HG03175 (cell line): ENCODE results near the gene SEC23IP.
A peak's percentile ranks its signal among the peaks of the same experiment; 100 is the strongest.
"Not testable (repeated sequence)": the region's sequence is repeated elsewhere in the genome, so short reads cannot be mapped to it uniquely, and the experiment has no call there.

ENCODE experiments used
- ATAC-seq: cut with Tn5 transposase; IDR thresholded peaks from one replicate; pipeline ENCODE4 v1.9.1; 2021; ENCODE audit warnings: mild to moderate bottlenecking, moderate library complexity; ENCODE audit not compliant: unreplicated experiment

SEC23IP gene

DNA sequence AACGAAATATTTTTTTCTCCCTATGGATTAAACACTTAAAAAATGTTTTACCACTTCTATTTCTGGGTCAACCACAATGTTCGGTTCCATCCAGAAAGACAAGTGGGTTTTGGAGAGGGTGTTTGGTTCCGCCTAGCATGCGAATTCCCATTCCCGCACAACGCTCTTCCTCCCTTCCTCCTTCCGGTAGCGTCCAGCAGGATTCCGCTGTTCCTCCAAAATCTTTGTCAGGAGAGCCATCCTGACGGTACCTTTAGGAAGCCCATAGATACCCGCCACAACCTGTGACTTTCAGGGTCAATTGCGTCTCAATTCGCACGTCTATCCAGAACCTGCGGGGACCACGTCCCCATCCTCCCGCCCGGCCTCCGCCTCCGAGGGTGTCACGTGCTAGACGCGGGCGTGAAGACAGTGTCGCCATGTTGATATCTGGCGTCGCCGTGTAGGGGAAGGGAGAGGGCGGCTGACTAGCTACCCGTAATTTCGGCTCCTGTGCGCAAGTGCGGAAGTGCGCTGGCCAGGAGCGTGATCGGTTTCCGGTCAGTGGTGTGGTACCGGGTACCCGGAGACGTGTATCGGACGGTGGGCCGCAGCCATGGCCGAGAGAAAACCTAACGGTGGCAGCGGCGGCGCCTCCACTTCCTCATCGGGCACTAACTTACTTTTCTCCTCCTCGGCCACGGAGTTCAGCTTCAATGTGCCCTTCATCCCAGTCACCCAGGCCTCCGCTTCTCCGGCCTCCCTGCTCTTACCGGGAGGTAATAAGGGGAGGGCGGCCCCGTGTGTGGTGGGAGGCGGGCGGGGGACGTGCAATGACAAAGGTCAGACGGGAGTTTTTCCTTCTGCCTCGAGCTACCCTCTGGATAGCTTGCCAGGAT is at the start of gene SEC23IP:
Gene SEC23IP (plus strand): TSS at position 543 of the 878 bp plus-strand sequence. CDS start 53 bp downstream, at position 596.
- ATAC-seq = peak; percentile 99

DNA sequence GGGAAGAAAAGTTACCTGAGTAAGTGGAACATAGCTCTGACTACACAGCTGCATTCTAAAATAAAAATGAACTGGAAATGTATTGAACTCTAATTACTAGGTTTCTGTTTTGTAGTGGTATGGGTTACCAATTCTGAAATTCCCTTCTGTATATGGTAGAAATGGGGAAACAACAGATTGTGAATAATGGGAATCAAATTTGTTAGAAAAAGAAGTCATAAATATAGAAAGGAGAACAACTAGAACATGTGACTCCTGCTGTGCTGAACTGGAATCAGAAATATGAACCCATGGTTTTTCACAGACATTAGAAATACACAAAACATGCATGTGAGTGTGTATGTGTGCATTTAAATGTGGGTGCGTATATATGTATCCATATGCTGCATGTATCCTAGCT is 46.9 kb upstream of the SEC23IP start:
- no peak for ATAC-seq

GRCh38 chr10:119849031-119849789 is 43.3 kb upstream of the SEC23IP start:
- no peak for ATAC-seq

GRCh38 chr10:119849944-119850343 is 42.6 kb upstream of the SEC23IP start:
- no peak for ATAC-seq

GRCh38 chr10:119852277-119852676 is 40.3 kb upstream of the SEC23IP start:
- no peak for ATAC-seq

GRCh38 chr10:119852822-119853221 is 39.7 kb upstream of the SEC23IP start:
- ATAC-seq = no peak

- no peak for ATAC-seq
These were observed 39.0 kb upstream of the SEC23IP start for GRCh38 chr10:119853574-119853973.

DNA sequence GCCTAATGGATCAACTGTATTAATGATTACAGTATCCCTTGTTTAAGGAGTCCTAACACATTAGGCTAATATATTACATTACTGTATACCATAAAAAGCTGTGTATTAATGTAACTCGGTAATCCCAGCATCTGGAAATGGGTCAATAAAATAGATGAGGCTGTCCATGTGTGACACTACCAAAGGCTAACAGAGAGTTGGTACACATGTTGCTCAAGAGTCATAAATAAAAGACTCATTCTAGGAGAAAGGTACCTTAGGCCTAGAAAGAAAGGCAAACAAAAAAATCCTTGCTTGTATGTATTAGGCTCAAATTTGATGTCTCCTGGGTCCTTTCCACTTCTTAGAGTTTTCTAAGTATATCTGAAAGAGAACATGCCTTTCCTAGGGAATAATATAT is 34.5 kb upstream of the SEC23IP start:
- no peak for ATAC-seq

GRCh38 chr10:119859420-119860258 is 32.9 kb upstream of the SEC23IP start:
- no peak for ATAC-seq

GRCh38 chr10:119860866-119861607 is 31.5 kb upstream of the SEC23IP start:
- no peak for ATAC-seq

DNA sequence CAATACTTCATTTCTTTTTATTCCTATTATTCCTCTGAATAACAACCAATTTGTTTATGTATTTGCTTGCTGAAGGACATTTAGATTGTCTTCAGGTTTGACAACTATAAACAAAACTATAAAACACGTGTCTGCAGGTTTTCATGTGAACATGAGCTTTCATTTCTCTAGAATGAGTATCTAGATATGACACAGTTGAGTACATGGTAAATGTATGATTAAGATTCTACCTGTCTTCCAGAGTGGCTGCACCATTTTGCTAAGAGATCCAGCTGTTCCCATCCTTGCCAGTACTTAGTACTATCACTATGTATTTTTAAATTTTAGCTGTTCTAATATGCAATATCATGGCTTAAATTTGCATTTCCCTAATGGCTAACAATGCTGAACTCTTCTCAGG is 30.0 kb upstream of the SEC23IP start:
- ATAC-seq = no peak

GRCh38 chr10:119863951-119864565 is 28.5 kb upstream of the SEC23IP start:
- no peak for ATAC-seq

DNA sequence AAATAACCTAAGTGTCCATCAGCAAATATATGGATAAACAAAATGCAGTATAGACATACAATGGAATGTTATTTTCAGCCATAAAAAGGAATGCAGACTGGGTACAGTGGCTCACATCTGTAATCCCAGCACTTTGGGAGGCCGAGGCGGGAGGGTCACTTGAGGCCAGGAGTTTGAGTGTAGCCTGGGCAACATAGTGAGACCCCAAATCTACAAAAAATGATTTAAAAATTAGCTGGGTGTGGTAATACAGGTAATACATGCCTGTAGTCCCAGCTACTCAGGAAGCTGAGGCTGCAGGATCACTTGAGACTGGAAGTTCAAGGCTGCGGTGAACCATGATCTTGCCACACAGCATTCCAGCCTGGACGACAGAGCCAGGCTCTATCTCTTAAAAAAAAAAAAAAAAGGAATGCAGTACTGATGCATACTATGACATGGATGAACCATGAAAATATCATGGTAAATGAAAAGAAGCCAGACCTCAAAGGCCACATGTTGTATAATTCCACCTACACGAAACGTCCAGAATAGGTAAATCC is 26.8 kb upstream of the SEC23IP start:
- ATAC-seq = no peak

GRCh38 chr10:119867317-119867716 is 25.2 kb upstream of the SEC23IP start:
- no peak for ATAC-seq

- not testable (repeated sequence) for ATAC-seq
These were observed 23.1 kb upstream of the SEC23IP start for GRCh38 chr10:119869398-119869797.

DNA sequence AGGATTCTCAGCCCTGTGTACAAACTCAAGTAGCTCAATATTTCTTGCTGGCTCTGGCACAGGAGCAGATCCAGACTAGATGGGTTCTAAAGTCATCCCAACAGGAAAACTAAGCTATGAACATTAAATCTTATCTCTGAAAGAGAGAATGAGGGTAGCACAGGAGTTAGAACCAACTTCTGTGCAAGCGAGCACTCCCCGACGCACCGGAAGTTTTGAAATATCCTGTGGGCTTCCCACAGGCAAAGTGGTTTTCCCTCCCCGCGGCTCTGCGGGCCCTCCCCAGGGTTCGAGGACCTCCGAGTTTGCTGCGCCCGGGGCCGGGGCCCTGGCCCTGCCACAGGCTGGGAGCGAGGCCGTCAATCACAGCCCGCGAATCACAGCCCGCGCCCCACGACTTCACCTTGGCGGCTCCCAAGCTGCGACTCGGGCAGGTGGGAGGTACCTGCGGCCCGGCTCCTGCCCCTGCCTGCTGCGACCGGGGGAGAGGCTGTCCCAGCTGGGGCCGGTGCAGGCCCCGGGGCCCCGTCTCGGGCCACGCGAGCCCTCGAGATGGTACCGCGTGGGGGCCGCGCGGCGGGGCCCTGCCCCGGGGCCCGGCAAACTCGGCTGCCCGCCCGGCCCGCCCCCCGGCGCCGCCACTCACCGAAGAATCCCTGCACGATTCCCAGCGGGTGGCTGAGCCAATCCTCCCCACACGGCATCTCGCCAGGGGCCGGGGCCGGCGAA is 20.5 kb upstream of the SEC23IP start:
- ATAC-seq = peak; percentile 37

- peak; percentile 32 for ATAC-seq
These were observed 20.0 kb upstream of the SEC23IP start, which contains the start of gene MCMBP for GRCh38 chr10:119872610-119872859. Gene MCMBP (minus strand): TSS chr10:119872843. CDS start chr10:119872584, 259 bp downstream.

- peak; percentile 88 for ATAC-seq
These were observed 19.5 kb upstream of the SEC23IP start for GRCh38 chr10:119872860-119873681.
